Endothelial cell of umbilical vein (primary cell): ENCODE measurements around the gene GRIK3. TPM values are rescaled to one million over a fixed set of nuclear protein-coding genes. Genes with fewer than 3 reads are reported as not detected.

Source experiments
- BruUV-seq: library from RNA; stranded (reverse); fragments of 400-500 nt; replicated peaks from 2 replicates; lab custom pipeline; 2021; lab: Mats Ljungman, UMichigan
- CTCF ChIA-PET: fragments of 300-600, 350-600 bp; sonication (Branson Sonifier 250); formaldehyde crosslinking; loops from one replicate; lab custom pipeline; 2021; ENCODE audit warnings: antibody characterized with exemption, inconsistent platforms; lab: Charles Lee
- POLR2A ChIA-PET: fragments of 300-600, 350-600 bp; sonication (Branson Sonifier 250); formaldehyde crosslinking; loops from one replicate; lab custom pipeline; 2021; ENCODE audit warnings: antibody characterized with exemption, inconsistent platforms; lab: Charles Lee
- DNase-seq: peaks from one replicate; pipeline ENCODE4 v3.0.0-alpha.2; 2011; ENCODE audit warnings: low read depth, low spot score
- FAIRE-seq: peaks from 2 replicates; lab custom pipeline; 2011; peaks lifted over from hg19 to GRCh38; lab: Jason Lieb, UNC
- H2AFZ ChIP-seq: 2 replicates; pipeline ENCODE4 v1.6.0; 2012; ENCODE audit warnings: low read depth, low read length, control low read depth, inconsistent platforms
- H3K27ac ChIP-seq: 2 replicates; pipeline ENCODE4 v1.5.1; 2011; ENCODE audit warnings: low read depth, mild to moderate bottlenecking, control low read depth, low read length, moderate library complexity; ENCODE audit not compliant: insufficient read depth
- H3K27me3 ChIP-seq, 2 experiments: 2 replicates each; pipeline versions ENCODE4 v1.6.0 to v1.6.1; 2011; ENCODE audit warnings: low read length in 2 of 2, mixed read lengths in 1 of 2; ENCODE audit not compliant: control insufficient read depth in 2 of 2, insufficient read depth in 2 of 2
- H3K36me3 ChIP-seq, 2 experiments: 2 replicates in 1 of 2; 3 replicates in 1 of 2; pipeline ENCODE4 v1.5.1; 2011; ENCODE audit warnings: low read length in 2 of 2, mild to moderate bottlenecking in 1 of 2, moderate library complexity in 1 of 2; ENCODE audit not compliant: control insufficient read depth in 2 of 2, insufficient read depth in 2 of 2; ENCODE audit errors: extremely low read depth in 1 of 2
- H3K4me1 ChIP-seq: 3 replicates; pipeline ENCODE4 v1.5.1; 2011; ENCODE audit warnings: mild to moderate bottlenecking, low read length; ENCODE audit not compliant: control insufficient read depth, insufficient read depth; ENCODE audit errors: extremely low read depth
- H3K4me2 ChIP-seq: 2 replicates; pipeline ENCODE4 v1.6.1; 2011; ENCODE audit warnings: low read length, control low read depth, mixed read lengths; ENCODE audit not compliant: insufficient read depth
- H3K4me3 ChIP-seq, 3 experiments: fragments of 200-600 bp in 1 of 3; sonication (generic), shearing (Covaris generic) in 1 of 3; replicated peaks in 1 of 3; 2 replicates each; pipeline ENCODE4 v1.5.1; 2011 to 2016; ENCODE audit warnings: control low read depth in 3 of 3, low read length in 3 of 3, mild to moderate bottlenecking in 2 of 3, inconsistent platforms in 1 of 3, low read depth in 1 of 3, moderate library complexity in 1 of 3; ENCODE audit not compliant: insufficient read depth in 1 of 3
- H3K79me2 ChIP-seq: 2 replicates; pipeline ENCODE4 v1.6.0; 2012; ENCODE audit warnings: low read length, inconsistent platforms; ENCODE audit not compliant: control insufficient read depth, insufficient read depth
- H3K9ac ChIP-seq: replicated peaks from 2 replicates; pipeline ENCODE3; 2011; ENCODE audit warnings: low read length, control low read depth; ENCODE audit not compliant: insufficient read depth; ENCODE audit errors: extremely low read depth
- H3K9me1 ChIP-seq: replicated peaks from 3 replicates; pipeline ENCODE4 v1.6.0; 2011; ENCODE audit warnings: mild to moderate bottlenecking, low read length; ENCODE audit not compliant: control insufficient read depth, insufficient read depth; ENCODE audit errors: extremely low read depth
- H3K9me3 ChIP-seq: replicated peaks from 2 replicates; pipeline ENCODE4 v1.5.1; 2012; ENCODE audit warnings: low read length, inconsistent platforms; ENCODE audit not compliant: control insufficient read depth, insufficient read depth
- H4K20me1 ChIP-seq: replicated peaks from 2 replicates; pipeline ENCODE3; 2011; ENCODE audit warnings: mild to moderate bottlenecking, low read length; ENCODE audit not compliant: control insufficient read depth, insufficient read depth; ENCODE audit errors: extremely low read depth
- EZH2 ChIP-seq: IDR thresholded peaks from 2 replicates; pipeline ENCODE4 v1.6.1; 2012; ENCODE audit warnings: borderline replicate concordance, low read depth, mild to moderate bottlenecking, moderate library complexity, low read length, inconsistent platforms; ENCODE audit not compliant: severe bottlenecking
- FOS ChIP-seq: IDR thresholded peaks from 2 replicates; pipeline ENCODE4 v1.6.1; 2011; ENCODE audit warnings: mild to moderate bottlenecking, low read length, moderate library complexity, borderline replicate concordance; ENCODE audit not compliant: insufficient read depth
- GATA2 ChIP-seq: IDR thresholded peaks from 2 replicates; pipeline ENCODE4 v1.7.0; 2011; ENCODE audit warnings: low read depth, mild to moderate bottlenecking, moderate library complexity, mixed read lengths, low read length; ENCODE audit not compliant: insufficient read length, insufficient read depth
- JUN ChIP-seq: IDR thresholded peaks from 2 replicates; pipeline ENCODE4 v1.6.1; 2011; ENCODE audit warnings: borderline replicate concordance, low read depth; ENCODE audit not compliant: insufficient read length, insufficient read depth
- MYC ChIP-seq: IDR thresholded peaks from one replicate; pipeline ENCODE4 v1.6.1; 2011; ENCODE audit warnings: mild to moderate bottlenecking, low read depth, low read length
- POLR2A ChIP-seq: IDR thresholded peaks from 2 replicates; pipeline ENCODE4 v1.6.1; 2012; ENCODE audit warnings: low read depth, mild to moderate bottlenecking, control low read depth, low read length
- POLR2AphosphoS5 ChIP-seq: IDR thresholded peaks from 2 replicates; pipeline ENCODE4 v1.6.1; 2012; ENCODE audit warnings: low read depth, mild to moderate bottlenecking, control low read depth, low read length, moderate library complexity; ENCODE audit not compliant: insufficient read depth
- dilution Hi-C: fragments of 300-500 bp; cut with MboI; formaldehyde crosslinking; loops from one replicate; pipeline ENCODE4 v1.15.0; 2019; ENCODE audit warnings: low sequenced_read_pairs; ENCODE audit not compliant: extremely low pct_ligation_motif_present
- intact Hi-C: fragments of 100-400 bp; cut with micrococcal nuclease; formaldehyde crosslinking; loops from one replicate; pipeline ENCODE4 v1.10.0; 2022
- polyA plus RNA-seq, 4 experiments: library from polyadenylated mRNA; depleted of rRNA in 3 of 4; stranded (reverse) in 3 of 4; unstranded in 1 of 4; fragments of >200 nt; gene quantifications; 2 replicates each; pipeline versions ENCODE4 v1.2.1 to v1.2.3, GENCODE V29; 2011 to 2012; ENCODE audit warnings: missing spikeins in 1 of 4
- total RNA-seq: library from RNA; stranded (reverse); gene quantifications from 2 replicates; pipeline ENCODE4 v1.2.3, GENCODE V29; 2021
- TF ChIP-seq, protein P1 (sequence below), 2 donors: IDR thresholded peaks; 1 replicate in 1 of 2; 2 replicates in 1 of 2; pipeline ENCODE4 v1.5.1; 2011; ENCODE audit warnings: low read length in 2 of 2, mild to moderate bottlenecking in 2 of 2, moderate library complexity in 2 of 2, control low read depth in 1 of 2, inconsistent platforms in 1 of 2, low read depth in 1 of 2; ENCODE audit not compliant: insufficient read depth in 1 of 2; ENCODE audit errors: extremely low read depth in 1 of 2
- TF ChIP-seq, protein P2 (sequence below): IDR thresholded peaks from 2 replicates; pipeline ENCODE4 v1.6.1; 2011; ENCODE audit not compliant: insufficient read depth, insufficient read length

GRIK3 gene
- total and polyA plus RNA-seq, 2 donors (not counting 3 experiments of a cell fraction or from before 2014, with no cell fraction given), result not detected

DNA sequence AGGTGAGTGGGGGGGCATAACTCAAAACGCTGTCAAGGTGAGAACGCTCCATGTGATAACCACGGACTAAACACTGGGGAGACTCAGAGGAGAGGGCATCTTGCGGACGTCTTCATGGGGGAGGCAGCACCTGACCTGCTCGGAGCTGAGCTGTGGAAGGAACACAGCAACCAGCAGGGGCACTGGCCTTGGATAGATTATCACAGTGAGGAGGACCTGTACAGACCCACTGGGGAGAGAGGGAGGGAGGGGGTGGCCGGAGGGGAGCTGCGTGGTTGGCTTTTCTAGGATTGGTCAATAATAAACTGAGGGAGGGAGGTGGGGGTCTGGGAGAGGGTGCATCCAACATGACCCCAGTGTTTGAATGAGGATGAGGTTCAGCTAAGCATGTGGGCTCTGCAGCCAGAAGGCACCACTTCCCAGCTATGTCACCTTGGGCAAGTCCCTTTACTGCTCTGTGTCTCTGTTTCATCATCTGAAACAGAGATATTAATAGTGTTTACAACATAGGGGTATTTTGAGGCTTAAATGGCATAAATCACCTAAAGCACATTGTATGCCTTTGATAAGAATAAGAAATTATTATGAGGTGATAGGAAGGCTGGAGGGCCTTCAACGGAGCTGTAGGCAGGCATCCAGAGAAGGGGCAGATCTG is 123.3 kb downstream of the GRIK3 start:
- CTCF ChIA-PET, result interaction anchor here (1.0 kb wide), 1 partner anchor 13 kb away, joined by 3 read pairs; no protein-coding TSS in a partner anchor

More for the DNA sequence above, 123.3 kb downstream of the GRIK3 start:
- Histone ChIP-seq H3K4me2 (no peak overlapping the region), H2AFZ (no peak overlapping the region), H3K9me1 (no peaks in the 10 kb centered on the region), H3K36me3 (no peaks in the 10 kb centered on the region), H4K20me1 (no peaks in the 10 kb centered on the region), H3K9me3 (no peaks in the 10 kb centered on the region), H3K27me3 (no peaks in the 10 kb centered on the region), H3K4me3 (no peak overlapping the region), H3K9ac (no peak overlapping the region), H3K4me1 (no peaks in the 10 kb centered on the region), H3K79me2 (no peaks in the 10 kb centered on the region), H3K27ac (no peak overlapping the region)
- intact Hi-C loops (no loop called here), dilution Hi-C loops (no loop called here)
- FAIRE-seq (no peak), DNase-seq (no peak)
- TF ChIP-seq POLR2AphosphoS5 (no peak), JUN (no peak), EZH2 (no peak), GATA2 (no peak), FOS (no peak), MYC (no peak), POLR2A (no peak)
- TF ChIP-seq, protein P1, sequence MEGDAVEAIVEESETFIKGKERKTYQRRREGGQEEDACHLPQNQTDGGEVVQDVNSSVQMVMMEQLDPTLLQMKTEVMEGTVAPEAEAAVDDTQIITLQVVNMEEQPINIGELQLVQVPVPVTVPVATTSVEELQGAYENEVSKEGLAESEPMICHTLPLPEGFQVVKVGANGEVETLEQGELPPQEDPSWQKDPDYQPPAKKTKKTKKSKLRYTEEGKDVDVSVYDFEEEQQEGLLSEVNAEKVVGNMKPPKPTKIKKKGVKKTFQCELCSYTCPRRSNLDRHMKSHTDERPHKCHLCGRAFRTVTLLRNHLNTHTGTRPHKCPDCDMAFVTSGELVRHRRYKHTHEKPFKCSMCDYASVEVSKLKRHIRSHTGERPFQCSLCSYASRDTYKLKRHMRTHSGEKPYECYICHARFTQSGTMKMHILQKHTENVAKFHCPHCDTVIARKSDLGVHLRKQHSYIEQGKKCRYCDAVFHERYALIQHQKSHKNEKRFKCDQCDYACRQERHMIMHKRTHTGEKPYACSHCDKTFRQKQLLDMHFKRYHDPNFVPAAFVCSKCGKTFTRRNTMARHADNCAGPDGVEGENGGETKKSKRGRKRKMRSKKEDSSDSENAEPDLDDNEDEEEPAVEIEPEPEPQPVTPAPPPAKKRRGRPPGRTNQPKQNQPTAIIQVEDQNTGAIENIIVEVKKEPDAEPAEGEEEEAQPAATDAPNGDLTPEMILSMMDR (IDR thresholded peaks at IDR 0.05; ENCODE audit: extremely low read depth in 1 of 2, insufficient read depth in 1 of 2, low read depth in 1 of 2, low read length in 2 of 2), result no peak
- TF ChIP-seq, protein P2, sequence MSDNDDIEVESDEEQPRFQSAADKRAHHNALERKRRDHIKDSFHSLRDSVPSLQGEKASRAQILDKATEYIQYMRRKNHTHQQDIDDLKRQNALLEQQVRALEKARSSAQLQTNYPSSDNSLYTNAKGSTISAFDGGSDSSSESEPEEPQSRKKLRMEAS, result no peak
- POLR2A ChIA-PET, result no interaction called here
- BruUV-seq, result no TSS peak
